Progenitor cell of endocrine pancreas (in vitro differentiated cells): ENCODE results near the gene STK16. TPM values are rescaled to one million over a fixed set of nuclear protein-coding genes. Genes with fewer than 3 reads are reported as not detected.
A peak's percentile ranks its signal among the peaks of the same experiment; 100 is the strongest.

Experiments
- DNase-seq: peaks from one replicate; pipeline ENCODE4 v3.0.0; 2021; ENCODE audit warnings: low spot score; ENCODE audit not compliant: unreplicated experiment
- H3K27ac Mint-ChIP-seq: 2 replicates; pipeline ENCODE4 v1.8.0; 2021; ENCODE audit warnings: mild to moderate bottlenecking, moderate library complexity, mixed read lengths
- H3K27me3 Mint-ChIP-seq: 2 replicates; pipeline ENCODE4 v1.8.0; 2021; ENCODE audit warnings: mixed read lengths
- H3K36me3 Mint-ChIP-seq: 2 replicates; pipeline ENCODE4 v1.8.0; 2022; ENCODE audit warnings: mixed read lengths; ENCODE audit not compliant: insufficient read depth
- H3K4me1 Mint-ChIP-seq: 2 replicates; pipeline ENCODE4 v1.8.0; 2021; ENCODE audit warnings: low read depth, mixed read lengths
- H3K4me3 Mint-ChIP-seq: 2 replicates; pipeline ENCODE4 v1.8.0; 2021; ENCODE audit warnings: low read depth, mild to moderate bottlenecking, moderate library complexity, mixed read lengths
- H3K9me3 Mint-ChIP-seq: 2 replicates; pipeline ENCODE4 v1.8.0; 2021; ENCODE audit warnings: low read depth, mixed read lengths
- CTCF ChIP-seq: fragments of 200-600 bp; sonication (generic); IDR thresholded peaks from one replicate; pipeline ENCODE4 v1.5.0; 2021; ENCODE audit warnings: antibody characterized with exemption, mild to moderate bottlenecking; ENCODE audit not compliant: unreplicated experiment
- total RNA-seq: library from RNA; stranded (reverse); gene quantifications from 2 replicates; pipeline ENCODE4 v1.2.1, GENCODE V29; 2021

Gene STK16
- total RNA-seq, 1 donor from 2014 or later = 23.2 TPM

DNA sequence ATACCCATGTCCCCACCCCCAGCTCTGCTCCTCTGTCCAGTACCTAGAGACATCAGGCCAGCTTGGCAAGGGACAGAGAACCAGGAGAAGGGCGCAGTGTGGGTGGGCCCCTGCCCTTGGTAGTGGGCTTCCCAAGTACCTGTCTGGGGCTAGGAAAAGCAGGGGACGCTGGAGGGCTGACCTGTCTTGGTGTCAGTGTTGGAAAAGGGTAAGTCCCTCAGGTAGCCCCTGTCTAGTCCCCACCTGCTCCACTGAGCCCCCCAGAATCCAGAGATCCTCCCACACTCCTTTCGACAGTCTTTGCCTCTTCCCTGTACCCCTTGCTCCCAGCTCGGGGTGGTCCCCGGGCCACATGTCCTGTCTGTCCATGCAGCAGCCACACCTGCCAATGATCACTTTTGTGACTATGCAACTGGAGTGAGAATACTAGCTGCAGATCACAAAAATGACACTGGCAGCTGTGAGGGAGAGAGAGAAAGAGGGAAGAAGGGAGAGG lies 48.5 kb downstream of the STK16 start:
- no peak overlapping the region for H3K27ac Mint-ChIP-seq
- H3K9me3 Mint-ChIP-seq = no peaks in the 10 kb centered on the region
- TF ChIP-seq CTCF = no peak
- peaks cover 3% of the 10 kb centered on the region for H3K4me1 Mint-ChIP-seq
- peak overlapping the region; percentile 18 for H3K4me3 Mint-ChIP-seq
- DNase-seq = no peak
- H3K27me3 Mint-ChIP-seq = peaks cover 18% of the 10 kb centered on the region
- H3K36me3 Mint-ChIP-seq = no peaks in the 10 kb centered on the region

GRCh38 chr2:219294356-219295351 lies 49.4 kb downstream of the STK16 start:
- DNase-seq = peak; percentile 88
- peaks cover 3% of the 10 kb centered on the region for H3K4me1 Mint-ChIP-seq
- TF ChIP-seq CTCF = peak; percentile 100
- peak overlapping the region; percentile 76 for H3K4me3 Mint-ChIP-seq
- no peaks in the 10 kb centered on the region for H3K36me3 Mint-ChIP-seq
- H3K27ac Mint-ChIP-seq = peak overlapping the region; percentile 88
- no peaks in the 10 kb centered on the region for H3K9me3 Mint-ChIP-seq
- H3K27me3 Mint-ChIP-seq = peaks cover 24% of the 10 kb centered on the region

GRCh38 chr2:219296142-219296541 lies 50.9 kb downstream of the STK16 start:
- no peaks in the 10 kb centered on the region for H3K9me3 Mint-ChIP-seq
- DNase-seq = no peak
- H3K4me3 Mint-ChIP-seq = no peak overlapping the region
- H3K27ac Mint-ChIP-seq = no peak overlapping the region
- peaks cover 39% of the 10 kb centered on the region for H3K27me3 Mint-ChIP-seq
- no peak for TF ChIP-seq CTCF
- H3K36me3 Mint-ChIP-seq = no peaks in the 10 kb centered on the region
- H3K4me1 Mint-ChIP-seq = peaks cover 3% of the 10 kb centered on the region

DNA sequence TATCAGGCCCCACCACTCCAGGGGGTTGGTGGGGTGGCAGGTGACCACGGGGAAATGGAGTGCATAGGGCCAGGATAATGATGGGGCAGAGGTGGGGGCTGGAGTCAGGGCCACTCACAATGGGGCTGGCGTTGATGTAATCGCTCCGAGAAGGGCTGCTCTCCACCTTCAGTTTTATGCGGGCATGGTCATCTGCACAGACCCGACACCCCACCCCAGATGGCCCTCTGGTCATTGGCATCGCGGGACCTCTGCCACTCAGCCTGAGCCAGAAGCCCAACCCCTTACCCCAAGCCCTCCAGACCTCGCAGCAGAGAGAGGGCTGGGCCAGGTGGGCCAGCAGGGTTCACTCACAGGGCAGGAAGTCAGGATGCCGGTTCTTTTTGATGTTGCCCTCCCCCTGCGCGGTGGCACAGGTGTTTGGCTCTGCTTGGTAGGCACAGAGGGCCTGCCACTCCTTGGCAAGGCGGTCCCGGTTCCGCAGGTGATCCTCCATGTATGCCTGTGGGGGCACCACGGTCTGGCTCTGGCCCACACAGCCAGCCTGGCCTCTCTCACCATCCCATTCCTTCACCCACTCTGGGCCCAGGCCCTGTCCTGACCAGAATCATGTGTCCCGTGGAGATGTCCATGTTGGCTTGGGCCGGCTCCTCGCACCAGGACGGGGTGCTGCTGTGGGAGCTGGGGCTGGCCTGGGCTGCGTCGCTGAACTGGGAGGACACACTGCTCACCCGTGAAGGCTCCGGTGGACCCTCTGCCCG lies 51.5 kb downstream of the STK16 start:
- DNase-seq = no peak
- no peaks in the 10 kb centered on the region for H3K36me3 Mint-ChIP-seq
- H3K4me3 Mint-ChIP-seq = no peak overlapping the region
- no peak overlapping the region for H3K27ac Mint-ChIP-seq
- peaks cover 3% of the 10 kb centered on the region for H3K4me1 Mint-ChIP-seq
- H3K27me3 Mint-ChIP-seq = peaks cover 46% of the 10 kb centered on the region
- TF ChIP-seq CTCF = no peak
- H3K9me3 Mint-ChIP-seq = no peaks in the 10 kb centered on the region
